HL-60/S4 treated with phorbol 12-myristate 13-acetate at 8.2 ng/mL for 4 days and 3 days (cell line): ENCODE measurements around the gene RYK.

Experiments used
- in situ Hi-C: fragments of 300-500 bp; cut with MboI; formaldehyde crosslinking; loops from 2 replicates; pipeline ENCODE4 v1.15.0; 2022; ENCODE audit warnings: low sequenced_read_pairs

The RYK gene

DNA sequence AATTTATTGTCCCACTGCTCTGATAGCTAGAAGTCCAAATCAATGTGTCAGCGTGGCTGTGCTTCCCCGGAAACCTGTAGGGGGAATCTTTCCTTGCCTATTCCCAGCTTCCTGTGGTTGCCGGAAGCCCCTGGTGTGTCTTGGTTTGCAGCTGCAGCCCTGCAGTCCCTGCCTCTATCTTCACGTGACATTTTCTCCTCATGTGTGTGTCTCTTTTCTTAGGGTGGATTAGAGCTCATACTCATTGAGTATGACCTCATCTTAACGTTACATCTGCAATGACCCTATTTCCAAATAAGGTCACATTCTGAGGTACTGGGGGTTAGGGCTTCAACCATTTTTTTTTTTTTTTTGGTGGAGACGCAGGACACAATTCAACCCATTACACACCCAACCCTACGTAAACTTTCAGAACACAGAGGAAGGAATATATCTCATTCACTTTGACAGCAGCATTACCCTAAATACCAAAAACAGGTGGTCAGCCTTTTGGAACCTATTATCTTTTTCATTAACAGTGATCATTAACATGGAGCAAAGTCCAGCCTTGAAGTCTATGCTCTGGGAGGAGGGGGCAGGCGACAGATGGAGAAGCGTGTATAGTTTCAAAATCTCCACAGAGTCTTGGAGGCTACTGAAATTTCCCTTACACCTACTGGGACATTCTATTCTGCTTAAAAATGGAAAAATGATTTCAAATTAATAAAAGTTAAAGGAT lies 88.6 kb downstream of the RYK start:
- in situ Hi-C loops: no loop called here

DNA sequence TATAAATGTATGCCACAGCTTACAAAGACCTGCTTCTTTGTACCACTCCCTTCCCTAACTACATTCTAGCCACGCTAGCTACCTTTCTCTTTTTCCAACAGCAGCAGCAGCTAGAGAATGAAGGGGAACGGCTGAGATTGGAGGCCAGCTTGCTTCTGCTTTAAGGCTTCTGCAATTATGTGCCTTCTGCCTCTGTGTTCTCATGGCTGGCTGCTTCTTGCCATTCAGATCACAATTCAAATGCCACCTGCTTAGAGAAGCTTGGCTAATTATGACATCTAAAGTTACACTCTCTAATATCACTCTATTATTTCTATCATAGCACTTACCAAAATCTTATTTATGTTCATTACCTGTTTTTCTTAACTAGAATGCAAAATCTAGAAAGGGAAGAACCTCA lies 95.2 kb downstream of the RYK start:
- in situ Hi-C loops: no loop called here

DNA sequence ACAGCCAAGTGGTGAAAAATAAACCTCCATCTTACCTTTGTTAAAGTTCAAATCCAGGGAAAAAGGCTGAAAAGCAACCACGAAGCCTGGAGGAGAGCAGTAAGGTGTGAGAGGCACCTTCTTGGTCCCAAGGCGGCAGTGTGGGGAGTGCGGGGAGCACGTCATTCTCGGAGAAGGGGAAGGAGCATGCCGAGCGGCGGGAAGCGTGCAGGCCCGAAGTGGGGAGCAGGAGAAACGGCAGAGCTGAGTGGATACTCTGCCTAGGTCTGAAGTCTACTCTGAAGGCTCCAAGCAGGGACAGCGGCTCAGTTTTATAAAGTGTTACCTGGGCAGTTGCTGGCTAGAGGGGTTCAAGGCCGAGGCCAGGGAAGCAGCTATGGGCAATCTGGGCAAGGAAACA lies 96.9 kb downstream of the RYK start:
- in situ Hi-C loops: no loop called here

DNA sequence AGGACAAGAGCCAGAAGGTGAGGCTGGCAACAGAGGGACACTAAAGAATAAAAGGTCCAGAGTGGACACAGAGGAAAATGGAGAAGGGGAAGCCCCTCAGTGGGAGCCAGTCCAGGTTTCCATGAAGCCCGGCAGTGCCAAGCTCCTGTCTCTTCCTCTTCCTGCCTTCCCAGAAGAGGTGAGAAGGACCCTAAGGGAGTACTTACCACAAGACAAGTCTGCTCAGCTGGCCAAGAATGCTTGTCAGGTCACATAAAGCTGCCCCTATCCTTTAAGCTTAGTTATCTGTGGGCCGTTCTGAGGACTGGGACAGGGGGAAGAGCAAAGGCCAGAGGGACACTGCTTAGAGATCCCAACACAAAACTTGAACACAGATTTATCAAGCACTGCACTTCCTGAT lies 100.2 kb downstream of the RYK start:
- in situ Hi-C loops: no loop called here

DNA sequence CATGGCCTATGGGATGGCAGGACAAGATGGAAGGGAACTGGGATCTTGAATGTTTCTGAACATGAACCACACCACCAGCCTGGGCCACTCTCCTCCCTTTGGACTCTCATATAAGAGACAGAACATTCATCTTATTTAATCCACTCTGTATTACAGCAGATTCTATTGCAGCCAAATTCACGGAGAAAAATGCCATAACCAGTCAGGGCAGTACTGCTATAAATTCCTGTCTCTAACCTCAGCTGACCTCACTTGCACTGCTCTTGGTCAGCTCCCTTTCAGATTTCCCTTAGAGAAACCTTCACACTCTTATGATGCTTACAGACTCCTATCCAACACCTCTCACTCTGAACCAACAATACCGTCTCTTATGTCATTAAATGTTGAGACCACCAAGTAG lies 101.4 kb downstream of the RYK start:
- in situ Hi-C loops: no loop called here

DNA sequence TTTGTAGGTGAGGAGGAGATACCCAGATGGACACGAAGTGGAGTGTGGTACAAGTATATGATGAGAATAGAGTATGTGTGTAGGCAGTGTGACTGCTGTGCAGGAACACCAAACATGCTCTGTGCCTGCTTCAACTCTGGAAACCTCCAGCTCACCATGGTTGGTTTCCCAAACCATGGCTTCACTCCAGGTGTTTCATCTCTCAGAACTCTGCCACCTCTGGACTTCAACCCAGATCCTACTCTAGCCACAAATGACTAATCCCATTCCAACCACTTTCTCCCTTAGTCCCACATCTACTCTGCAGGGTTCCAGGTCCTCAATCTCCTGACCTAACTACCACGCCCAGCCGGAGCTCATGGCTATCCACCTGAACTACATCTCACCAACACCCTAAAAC lies 102.1 kb downstream of the RYK start:
- in situ Hi-C loops: no loop called here

DNA sequence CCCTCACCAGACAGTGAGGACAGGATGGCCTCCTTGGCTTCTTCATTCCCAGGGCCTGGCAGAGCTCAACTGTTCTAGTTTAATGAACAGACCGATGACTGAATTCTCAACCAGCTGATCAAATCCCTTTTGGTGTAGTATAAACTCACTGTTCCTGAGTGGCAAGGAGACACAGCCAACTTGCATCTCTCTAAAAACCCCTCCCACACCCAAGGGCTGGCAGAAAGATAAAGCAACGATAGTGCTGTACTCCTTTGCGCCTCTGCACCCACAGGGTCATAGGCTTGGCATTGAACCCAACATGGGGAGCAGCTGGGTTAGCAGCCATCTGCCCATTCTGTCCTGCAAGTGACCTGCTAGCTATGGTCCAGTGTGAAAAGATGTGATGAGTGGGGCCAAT lies 103.2 kb downstream of the RYK start:
- in situ Hi-C loops: no loop called here

DNA sequence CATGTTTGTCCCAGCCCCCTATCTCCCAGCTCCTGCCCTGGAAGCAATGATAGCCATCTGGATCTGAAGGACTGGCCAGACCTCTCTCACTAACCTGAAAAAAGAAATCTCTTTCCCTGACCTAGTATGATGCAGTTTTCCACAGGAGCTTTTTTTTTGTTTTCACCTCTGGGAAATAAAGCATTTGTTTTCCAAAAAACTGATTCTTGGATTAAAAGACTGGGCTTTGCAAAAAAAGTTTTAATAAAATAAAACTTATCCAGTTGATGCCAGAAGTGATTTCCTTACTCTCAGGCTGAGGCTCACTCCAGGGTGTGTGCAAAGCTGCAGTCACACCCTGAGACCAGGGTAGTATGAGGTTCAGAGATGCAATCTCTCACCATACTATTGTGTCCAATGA lies 104.0 kb downstream of the RYK start:
- in situ Hi-C loops: no loop called here

DNA sequence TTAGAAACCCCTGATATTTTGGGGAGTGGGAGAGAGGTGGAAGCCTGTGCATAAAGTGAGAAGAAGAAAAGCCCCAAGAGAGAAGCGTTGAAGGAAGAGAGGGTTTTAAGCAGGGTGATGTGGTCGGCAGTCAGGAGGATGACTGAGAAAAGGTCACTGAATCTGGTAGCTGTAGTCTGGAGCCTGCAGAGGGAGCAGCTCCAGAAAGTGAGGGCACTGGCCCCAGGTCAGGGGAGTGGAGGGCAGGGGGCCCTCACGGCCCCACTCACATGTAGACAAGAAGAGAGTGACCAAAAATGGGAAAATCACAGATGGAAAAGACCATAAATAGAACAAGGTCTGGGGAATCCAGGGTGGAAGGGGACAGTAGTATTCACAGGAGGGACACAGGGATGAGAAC lies 105.5 kb downstream of the RYK start:
- in situ Hi-C loops: no loop called here

DNA sequence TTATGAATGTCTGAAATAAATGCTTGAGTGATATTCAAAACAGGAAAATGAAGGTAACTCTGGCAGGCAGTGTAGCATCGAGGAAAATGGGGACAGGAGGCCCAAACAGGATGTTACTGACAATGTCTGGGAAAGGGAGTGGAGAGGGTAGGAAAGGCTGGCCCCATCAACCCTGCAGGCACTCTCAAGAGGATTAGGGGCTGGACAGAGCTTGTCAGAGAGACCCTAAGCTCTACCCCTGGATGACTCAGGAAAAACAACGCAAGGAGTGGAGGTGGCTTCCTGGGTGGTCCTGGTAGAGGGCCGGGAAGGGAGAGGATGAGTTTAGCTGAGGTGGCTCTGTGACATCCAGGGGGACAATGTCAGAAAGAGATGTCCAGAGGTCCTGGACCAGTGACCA lies 106.0 kb downstream of the RYK start:
- in situ Hi-C loops: no loop called here

DNA sequence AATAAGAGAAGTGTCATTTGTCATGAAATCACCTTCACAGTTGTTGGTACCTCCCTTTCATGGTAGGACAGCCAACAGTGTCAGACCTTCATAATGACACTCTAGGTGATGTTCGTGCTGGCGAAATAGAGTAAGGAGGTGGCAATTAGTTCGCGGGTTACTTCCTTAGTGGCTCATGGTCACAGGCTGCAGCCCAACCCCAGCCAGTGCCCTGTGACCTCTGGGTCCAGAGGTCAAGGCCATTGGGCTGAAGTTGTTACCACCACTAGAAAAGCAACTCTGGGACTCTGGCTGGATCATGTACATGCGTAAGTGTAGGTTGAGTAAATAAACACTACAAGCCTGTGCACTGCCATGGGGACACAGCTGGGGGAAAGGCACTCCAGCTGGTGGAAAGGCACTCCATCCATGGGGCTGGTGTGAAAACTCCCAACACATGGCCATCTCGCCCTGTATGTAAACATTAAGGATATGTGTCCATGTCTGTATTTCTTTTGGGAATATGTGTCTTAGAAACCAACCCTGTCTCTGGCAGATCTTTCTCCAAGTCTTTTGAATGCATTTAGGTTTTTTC lies 106.7 kb downstream of the RYK start:
- in situ Hi-C loops: no loop called here

DNA sequence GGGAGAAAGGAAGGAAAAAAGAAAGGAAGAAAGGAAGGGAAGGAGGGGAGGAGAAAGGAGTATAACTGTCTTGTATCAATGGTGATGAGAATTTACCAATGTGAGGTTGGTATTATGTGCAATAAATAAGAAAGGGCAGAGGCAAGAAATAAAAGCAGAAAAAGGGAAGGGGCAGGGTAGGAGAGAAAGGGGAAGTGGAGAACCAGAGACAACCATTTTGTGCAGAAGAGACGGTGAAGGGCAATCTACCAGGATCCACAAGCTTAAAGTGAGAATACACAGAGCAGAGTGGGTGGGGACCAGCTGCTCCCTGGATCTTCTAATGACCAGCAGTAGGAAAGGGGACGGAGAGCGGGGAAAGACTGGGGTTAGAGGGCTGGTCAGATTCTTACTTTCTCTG lies 114.1 kb downstream of the RYK start:
- in situ Hi-C loops: no loop called here

DNA sequence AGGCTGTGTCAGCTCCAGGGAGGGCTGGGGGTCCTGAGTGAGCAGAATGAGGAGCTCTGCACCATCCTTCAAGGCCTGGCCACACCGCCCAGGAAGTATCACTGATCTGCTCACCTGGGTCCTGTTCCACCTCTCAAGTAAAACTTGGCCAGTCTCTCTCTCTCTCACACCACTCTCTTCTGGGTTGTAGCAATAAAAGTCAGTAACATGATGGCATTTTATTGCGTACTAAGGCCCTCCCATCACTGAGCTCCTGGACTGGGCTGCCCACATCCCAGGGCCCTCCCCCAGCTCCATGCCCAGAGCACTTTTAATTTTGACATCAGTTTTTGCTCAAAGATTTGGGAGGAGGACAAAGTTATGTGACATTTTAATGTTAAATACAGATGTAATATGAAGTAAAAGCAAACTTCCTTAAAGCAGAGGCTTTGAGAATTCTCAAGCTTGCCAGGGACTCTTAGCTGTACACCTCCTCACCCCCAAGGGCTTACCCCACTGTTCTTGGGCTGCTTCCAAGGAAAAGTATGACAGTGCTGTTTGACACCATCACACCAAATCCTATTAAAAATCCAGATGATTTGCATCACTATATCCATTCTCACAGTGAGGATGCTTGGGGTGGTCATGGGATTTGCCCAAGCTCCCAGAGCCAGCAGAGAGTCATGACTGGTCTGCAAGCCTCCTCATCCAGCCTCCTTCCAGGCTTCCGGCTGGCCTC lies 115.8 kb downstream of the RYK start:
- in situ Hi-C loops: no loop called here

DNA sequence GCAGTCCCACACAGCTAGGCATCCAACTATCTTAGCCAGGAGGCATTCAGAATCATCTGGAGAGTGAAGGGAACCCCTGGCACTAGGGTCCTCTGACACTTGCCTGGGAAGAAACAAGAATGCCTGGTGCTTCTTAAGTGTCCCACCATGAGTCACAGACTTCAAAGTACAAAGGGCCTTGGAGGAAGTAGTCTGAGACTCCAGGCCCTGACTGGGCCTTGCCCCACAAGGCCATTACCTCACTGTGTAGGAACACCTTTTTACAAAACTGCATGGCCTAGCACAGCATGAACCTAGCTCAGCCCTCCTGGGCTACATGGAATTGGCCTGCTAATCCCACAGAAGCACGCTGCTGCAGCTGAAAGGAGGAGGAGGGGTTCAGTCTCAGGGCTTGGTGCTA lies 116.4 kb downstream of the RYK start:
- in situ Hi-C loops: no loop called here

DNA sequence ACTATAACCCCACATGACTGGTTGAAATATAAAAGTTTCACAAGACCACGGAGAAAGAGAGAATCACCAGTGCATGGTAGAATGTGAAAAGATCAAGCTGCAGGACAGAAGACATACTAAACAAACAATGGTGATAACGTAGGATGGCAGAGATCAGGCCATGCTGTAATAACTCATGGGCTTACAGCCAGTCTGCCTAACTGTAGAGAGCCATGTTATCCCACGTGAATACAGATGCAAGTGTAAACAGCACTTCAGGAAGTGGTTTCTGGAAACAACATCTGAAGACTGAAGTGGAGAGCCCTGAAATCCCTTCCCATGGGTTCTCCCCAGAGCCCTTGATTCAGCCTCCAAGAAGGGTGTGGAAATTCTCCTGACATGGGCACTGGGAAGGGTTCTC lies 117.7 kb downstream of the RYK start:
- in situ Hi-C loops: no loop called here

DNA sequence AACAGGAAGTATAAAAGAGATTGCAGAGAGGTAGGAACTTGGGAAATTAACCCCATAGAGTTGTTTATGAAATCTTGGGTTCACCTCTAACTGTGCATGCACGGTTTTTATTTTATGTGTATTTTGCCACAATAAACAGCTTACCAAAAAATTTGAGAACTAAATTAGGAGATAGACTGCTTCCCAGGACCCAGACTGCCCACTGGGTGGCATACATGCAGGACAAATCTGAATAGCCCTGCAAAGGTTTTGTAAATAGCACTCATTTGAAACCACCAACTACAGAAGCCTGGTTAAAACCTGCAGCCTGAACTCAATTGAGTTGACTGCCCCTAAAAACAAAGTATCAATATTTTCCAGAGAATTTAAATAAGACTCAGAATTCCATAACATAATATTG lies 124.5 kb downstream of the RYK start:
- in situ Hi-C loops: no loop called here

DNA sequence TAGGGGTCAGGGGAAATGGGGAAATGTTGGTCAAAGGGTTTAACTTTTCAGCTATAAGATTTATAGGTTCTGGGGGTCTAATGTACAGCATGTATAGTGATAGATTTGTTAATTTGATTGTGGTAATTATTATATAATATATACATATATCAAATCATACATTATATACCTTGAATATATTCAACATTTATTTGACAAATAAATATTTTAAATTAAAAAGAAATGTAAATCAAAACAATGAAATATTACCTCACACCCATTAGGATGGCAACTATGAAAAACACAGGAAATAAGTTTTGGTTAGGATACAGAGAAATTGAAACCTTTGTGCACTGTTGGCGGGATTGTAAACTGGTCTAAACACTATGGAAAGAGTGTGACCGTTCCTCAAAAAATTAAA lies 135.9 kb downstream of the RYK start:
- in situ Hi-C loops: no loop called here

DNA sequence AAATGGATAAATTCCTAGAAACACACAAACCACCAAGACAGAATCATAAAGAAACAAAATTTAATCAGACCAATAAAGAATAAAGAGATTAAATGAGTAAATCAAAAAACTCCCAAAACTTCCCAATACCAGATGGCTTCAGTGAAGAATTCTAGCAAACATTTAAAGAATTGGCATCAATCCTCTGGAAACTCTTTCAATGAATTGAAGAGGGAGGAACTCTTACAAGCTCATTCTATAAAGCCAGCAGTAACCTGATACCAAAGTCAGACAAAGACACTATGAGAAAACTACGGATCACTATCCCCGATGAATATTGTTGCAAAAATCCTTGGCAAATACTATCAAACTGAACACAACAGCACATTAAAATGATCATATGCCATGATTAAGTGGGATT lies 139.0 kb downstream of the RYK start:
- in situ Hi-C loops: no loop called here

DNA sequence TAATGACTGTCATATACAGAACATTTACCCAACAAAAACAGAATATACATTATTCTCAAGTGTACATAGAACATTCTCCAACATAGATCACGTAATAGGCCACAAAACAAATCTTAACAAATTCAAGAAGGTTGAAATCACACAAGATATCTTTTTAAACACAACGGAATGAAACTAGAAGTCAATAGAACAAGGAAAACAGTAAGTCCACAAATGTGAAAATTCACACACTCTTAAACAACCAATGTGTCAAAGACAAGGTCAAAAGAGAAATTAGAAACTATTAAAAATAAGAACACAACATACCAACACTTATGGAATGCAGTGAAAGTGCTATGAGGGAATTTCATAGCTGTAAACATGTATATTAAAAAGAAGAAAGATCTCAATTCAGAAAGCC lies 139.7 kb downstream of the RYK start:
- in situ Hi-C loops: no loop called here
